Lung (tissue), 12 donors: Measurements from ENCODE around the gene UCP1. TPM values are rescaled to one million over a fixed set of nuclear protein-coding genes. Genes with fewer than 3 reads are reported as not detected.
A peak's percentile ranks its signal among the peaks of the same experiment; 100 is the strongest.

Experiments used
- ATAC-seq: fragments of 200-7000 bp; cut with Tn5 transposase; one replicate; pipeline ENCODE4 v1.9.1; 2020; ENCODE audit warnings: moderate number of reproducible peaks; ENCODE audit not compliant: insufficient read depth, low FRiP score
- DNase-seq, 3 donors: peaks; one replicate each; pipeline ENCODE4 v3.0.0-alpha.2; 2013 to 2017
- H3K27ac ChIP-seq, 2 donors: one replicate each; pipeline ENCODE4 v1.5.1; 2013; ENCODE audit warnings: mild to moderate bottlenecking in 2 of 2, moderate library complexity in 2 of 2, control low read depth in 1 of 2, inconsistent platforms in 1 of 2, low read depth in 1 of 2, low read length in 1 of 2
- H3K27me3 ChIP-seq, 3 donors: one replicate each; pipeline ENCODE4 v1.5.1; 2013; ENCODE audit warnings: low read length in 2 of 3; ENCODE audit not compliant: control insufficient read depth in 3 of 3, insufficient read depth in 3 of 3
- H3K36me3 ChIP-seq, 4 donors: one replicate each; pipeline ENCODE4 v1.5.1; 2013; ENCODE audit warnings: low read length in 4 of 4, mild to moderate bottlenecking in 1 of 4, moderate library complexity in 1 of 4; ENCODE audit not compliant: control insufficient read depth in 4 of 4, insufficient read depth in 4 of 4
- H3K4me1 ChIP-seq, 5 donors: one replicate each; pipeline ENCODE4 v1.5.1; 2013; ENCODE audit warnings: low read length in 5 of 5, mild to moderate bottlenecking in 2 of 5, moderate library complexity in 1 of 5; ENCODE audit not compliant: control insufficient read depth in 5 of 5, insufficient read depth in 5 of 5
- H3K4me3 ChIP-seq: one replicate; pipeline ENCODE4 v1.5.1; 2013; ENCODE audit warnings: mild to moderate bottlenecking, control low read depth, moderate library complexity
- H3K9ac ChIP-seq, 2 donors: one replicate each; pipeline ENCODE4 v1.5.1; 2013; ENCODE audit warnings: low read length in 2 of 2, control low read depth in 1 of 2; ENCODE audit not compliant: insufficient read depth in 1 of 2
- H3K9me3 ChIP-seq, 4 donors: one replicate each; pipeline ENCODE4 v1.5.1; 2013; ENCODE audit warnings: low read length in 3 of 4, mild to moderate bottlenecking in 1 of 4, moderate library complexity in 1 of 4; ENCODE audit not compliant: control insufficient read depth in 4 of 4, insufficient read depth in 3 of 4
- WGBS, 2 donors: extraction: QIAGEN DNeasy Blood & Tissue Kit; methylation state at CpG; one replicate each; pipeline ENCODE4 v1.1.7; 2013; 5-methylcytosine and 5-hydroxymethylcytosine counted together
- polyA plus RNA-seq, 2 donors: library from polyadenylated mRNA; stranded (reverse); fragments of 200-250 nt; gene quantifications; one replicate each; pipeline ENCODE4 v1.2.1, GENCODE V29; 2013
- total RNA-seq, 2 donors: library from RNA; depleted of rRNA in 1 of 2; stranded (reverse); fragments of >200 nt in 1 of 2; gene quantifications; one replicate each; pipeline ENCODE4 v1.2.1, GENCODE V29; 2014 to 2021
- TF ChIP-seq, protein P1 (sequence below): IDR thresholded peaks from 2 replicates; pipeline ENCODE4 v1.5.1; 2012; ENCODE audit warnings: mild to moderate bottlenecking; ENCODE audit errors: control extremely low read depth, extremely low read depth
- donor health status: control.
- donor health status: control.
- donor health status: Bipolar disorder and iron deficiency.
- donor health status: healthy.
- donor health status: DM: yes; HTN: yes; CAD: no.

UCP1 gene
- total and polyA plus RNA-seq, 4 donors: 0.03 to 0.40 (median 0.34) TPM; not detected in 1

DNA sequence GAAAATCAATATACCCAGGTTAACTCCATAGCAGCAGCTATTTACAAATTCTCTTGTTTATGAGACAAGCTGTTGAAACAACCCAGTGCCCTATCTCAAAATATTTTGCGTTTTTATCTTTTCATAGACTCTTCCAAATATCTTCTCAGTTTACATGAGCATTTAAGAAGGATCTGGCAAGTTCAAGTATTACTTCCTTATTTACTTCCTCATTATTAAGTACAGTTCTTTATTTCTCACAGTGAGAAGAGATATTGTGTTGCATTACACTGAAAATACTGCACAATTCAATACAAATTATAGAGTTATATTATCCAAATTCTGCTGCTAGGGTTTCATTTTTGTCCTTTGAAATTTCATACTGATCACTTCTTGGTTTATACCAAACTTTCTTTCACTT, 43.6 kb upstream of the UCP1 start:
- Histone ChIP-seq H3K27ac (no peak overlapping the region), H3K36me3 (no peaks in the 10 kb centered on the region), H3K4me1 (peaks cover 0 to 12% (median 0%) of the 10 kb centered on the region in 5 donors), H3K9me3 (no peaks in the 10 kb centered on the region), H3K9ac (no peak overlapping the region), H3K27me3 (no peaks in the 10 kb centered on the region), H3K4me3 (no peak overlapping the region)
- 16 to 19% methylated on average over 1 of the region's 1 CpG for WGBS, 2 donors
- ATAC-seq: no peak
- TF ChIP-seq, protein P1, sequence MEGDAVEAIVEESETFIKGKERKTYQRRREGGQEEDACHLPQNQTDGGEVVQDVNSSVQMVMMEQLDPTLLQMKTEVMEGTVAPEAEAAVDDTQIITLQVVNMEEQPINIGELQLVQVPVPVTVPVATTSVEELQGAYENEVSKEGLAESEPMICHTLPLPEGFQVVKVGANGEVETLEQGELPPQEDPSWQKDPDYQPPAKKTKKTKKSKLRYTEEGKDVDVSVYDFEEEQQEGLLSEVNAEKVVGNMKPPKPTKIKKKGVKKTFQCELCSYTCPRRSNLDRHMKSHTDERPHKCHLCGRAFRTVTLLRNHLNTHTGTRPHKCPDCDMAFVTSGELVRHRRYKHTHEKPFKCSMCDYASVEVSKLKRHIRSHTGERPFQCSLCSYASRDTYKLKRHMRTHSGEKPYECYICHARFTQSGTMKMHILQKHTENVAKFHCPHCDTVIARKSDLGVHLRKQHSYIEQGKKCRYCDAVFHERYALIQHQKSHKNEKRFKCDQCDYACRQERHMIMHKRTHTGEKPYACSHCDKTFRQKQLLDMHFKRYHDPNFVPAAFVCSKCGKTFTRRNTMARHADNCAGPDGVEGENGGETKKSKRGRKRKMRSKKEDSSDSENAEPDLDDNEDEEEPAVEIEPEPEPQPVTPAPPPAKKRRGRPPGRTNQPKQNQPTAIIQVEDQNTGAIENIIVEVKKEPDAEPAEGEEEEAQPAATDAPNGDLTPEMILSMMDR: no peak
- no peak for DNase-seq

DNA sequence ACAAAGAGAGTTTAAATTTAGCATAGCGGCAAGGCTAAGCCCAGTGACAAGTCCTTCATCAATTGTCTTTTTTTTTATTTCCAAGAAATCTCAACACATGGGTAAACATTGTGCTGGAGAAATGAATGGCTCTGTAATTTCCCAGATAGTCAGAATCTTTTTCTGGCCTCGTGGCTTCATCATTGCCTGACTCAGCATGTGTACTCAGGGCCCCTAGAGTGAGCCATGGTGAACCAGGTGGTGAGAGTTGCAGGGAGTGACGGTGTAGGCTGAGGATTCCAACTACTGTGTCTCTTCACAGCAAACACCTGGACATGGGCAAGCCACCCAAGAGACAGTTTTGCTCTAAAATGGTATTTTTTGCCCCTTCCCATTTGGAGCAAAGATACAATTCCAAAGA, 43.1 kb upstream of the UCP1 start:
- H3K27ac ChIP-seq: no peak overlapping the region
- no peaks in the 10 kb centered on the region for H3K9me3 ChIP-seq
- no peaks in the 10 kb centered on the region for H3K27me3 ChIP-seq
- H3K4me3 ChIP-seq: no peak overlapping the region
- TF ChIP-seq, protein P1: no peak
- peaks cover 0 to 12% (median 0%) of the 10 kb centered on the region in 5 donors for H3K4me1 ChIP-seq
- no peak overlapping the region for H3K9ac ChIP-seq
- 71 to 76% methylated on average over 3 of the region's 3 CpGs for WGBS, 2 donors
- H3K36me3 ChIP-seq: no peaks in the 10 kb centered on the region
- no peak for ATAC-seq
- DNase-seq: no peak

DNA sequence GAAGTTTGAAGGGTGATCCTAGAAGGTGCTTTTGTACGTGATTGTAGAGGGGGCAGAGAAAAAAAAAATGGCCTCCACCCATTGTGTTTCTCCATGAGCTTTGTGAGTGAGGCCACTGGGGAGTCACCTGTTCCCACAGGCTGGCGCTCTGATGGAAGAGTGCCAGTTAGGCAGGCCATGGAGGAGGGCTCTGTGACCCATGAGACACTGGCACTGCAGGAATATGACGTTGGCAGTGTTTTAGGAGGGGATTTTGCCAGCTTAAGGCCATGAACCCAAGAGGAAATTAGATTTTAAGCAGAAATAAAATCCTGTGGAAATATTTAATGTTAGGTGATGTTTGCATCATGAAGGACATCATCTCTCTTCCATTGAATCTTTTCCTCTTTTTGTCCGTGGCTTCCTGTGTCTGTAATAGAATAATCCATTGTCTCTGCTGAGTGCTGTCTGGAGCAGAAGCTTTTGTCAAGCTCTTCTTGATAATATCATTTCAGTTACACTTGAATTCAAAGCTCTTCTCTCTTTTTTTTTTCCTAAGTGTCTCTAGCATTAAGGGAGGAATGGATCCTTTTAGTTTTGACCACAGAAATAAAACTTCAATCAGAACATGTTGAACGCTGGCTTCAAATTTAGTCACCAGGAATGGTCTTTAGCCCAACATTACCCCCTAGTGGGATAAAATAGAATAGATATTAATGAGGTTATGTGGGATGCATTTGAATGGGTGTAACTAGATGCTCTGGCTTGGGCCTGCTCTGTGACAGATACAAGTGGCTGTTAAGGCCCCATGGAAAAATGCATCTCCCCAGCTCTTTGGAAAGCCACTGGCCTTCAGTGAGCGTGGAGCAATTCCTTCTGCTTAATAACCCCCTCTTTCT, 41.0 kb upstream of the UCP1 start:
- Histone ChIP-seq H3K27ac (no peak overlapping the region), H3K4me3 (no peak overlapping the region), H3K27me3 (no peaks in the 10 kb centered on the region), H3K4me1 (peaks cover 0 to 12% (median 0%) of the 10 kb centered on the region in 5 donors), H3K9ac (peak overlapping the region in 1 of 2 donors; percentile 8), H3K9me3 (no peaks in the 10 kb centered on the region), H3K36me3 (no peaks in the 10 kb centered on the region)
- TF ChIP-seq, protein P1: no peak
- ATAC-seq: peak; percentile 75
- 26 to 56% methylated on average over 6 of the region's 6 CpGs for WGBS, 2 donors
- DNase-seq: peak in 2 of 3 donors; percentile 84
